MCF 10A (cell line): Measurements from ENCODE around the gene NOTCH4. TPM values are rescaled to one million over a fixed set of nuclear protein-coding genes. Genes with fewer than 3 reads are reported as not detected.

ENCODE experiments used
- BruUV-seq: library from RNA; stranded (reverse); fragments of 400-500 nt; replicated peaks from 2 replicates; lab custom pipeline; 2021; lab: Mats Ljungman, UMichigan
- CTCF ChIA-PET: fragments of 300-600 bp; sonication (Branson Sonifier 250); formaldehyde crosslinking; extraction: SDS; loops from one replicate; lab custom pipeline; 2021; ENCODE audit warnings: antibody characterized with exemption, inconsistent platforms; lab: Yijun Ruan, JAX
- POLR2A ChIA-PET: fragments of 300-600, 350-650 bp; sonication (Branson Sonifier 250); formaldehyde crosslinking; extraction: SDS; loops from one replicate; lab custom pipeline; 2020; ENCODE audit warnings: antibody characterized with exemption, inconsistent platforms; lab: Yijun Ruan, JAX
- DNase-seq: peaks from one replicate; pipeline ENCODE4 v3.0.0-alpha.2; 2018; ENCODE audit not compliant: unreplicated experiment
- H3K27ac Mint-ChIP-seq: one replicate; pipeline ENCODE4 v1.8.0; 2022; ENCODE audit warnings: mild to moderate bottlenecking, low read depth, mixed read lengths; ENCODE audit not compliant: unreplicated experiment
- H3K27me3 Mint-ChIP-seq: one replicate; pipeline ENCODE4 v1.8.0; 2022; ENCODE audit warnings: mixed read lengths; ENCODE audit not compliant: insufficient read depth, unreplicated experiment
- H3K36me3 Mint-ChIP-seq: one replicate; pipeline ENCODE4 v1.8.0; 2022; ENCODE audit warnings: mild to moderate bottlenecking, moderate library complexity, mixed read lengths; ENCODE audit not compliant: insufficient read depth, unreplicated experiment
- H3K4me1 Mint-ChIP-seq: one replicate; pipeline ENCODE4 v1.8.0; 2022; ENCODE audit warnings: mixed read lengths; ENCODE audit not compliant: insufficient read depth, unreplicated experiment
- H3K4me3 Mint-ChIP-seq: one replicate; pipeline ENCODE4 v1.8.0; 2022; ENCODE audit warnings: mild to moderate bottlenecking, moderate library complexity, mixed read lengths; ENCODE audit not compliant: unreplicated experiment
- H3K9me3 Mint-ChIP-seq: one replicate; pipeline ENCODE4 v1.8.0; 2022; ENCODE audit warnings: mixed read lengths; ENCODE audit not compliant: unreplicated experiment
- CTCF ChIP-seq: fragments of 200-600 bp; IDR thresholded peaks from one replicate; pipeline ENCODE4 v1.8.0; 2022; ENCODE audit warnings: antibody characterized with exemption, mild to moderate bottlenecking; ENCODE audit not compliant: unreplicated experiment
- intact Hi-C: fragments of 100-400 bp; cut with micrococcal nuclease; formaldehyde crosslinking; loops from 2 replicates; pipeline ENCODE4 v1.14.1; 2022
- total RNA-seq: library from RNA; stranded (reverse); gene quantifications from 2 replicates; pipeline ENCODE4 v1.2.3, GENCODE V29; 2022

The NOTCH4 gene
- total RNA-seq, 1 experiment from 2014 or later: not detected

- BruUV-seq: no TSS peak
- CTCF ChIA-PET: interaction anchor here (0.9 kb wide), 1 partner anchor 14 kb away, joined by 3 read pairs; no protein-coding TSS in a partner anchor
- intact Hi-C loops: no loop called here
- peaks cover 29% of the 10 kb centered on the region for H3K4me1 Mint-ChIP-seq
- POLR2A ChIA-PET: interaction anchor here (0.7 to 5.9 kb wide), 11 partner anchors 9 to 1098 kb away, joined by 3 to 112 read pairs (median 3); partner anchors contain the start of genes AGPAT1, ATF6B, BRD2 and FKBPL
- H3K27me3 Mint-ChIP-seq: no peaks in the 10 kb centered on the region
- peak overlapping the region; percentile 83 for H3K4me3 Mint-ChIP-seq
- peak overlapping the region; percentile 86 for H3K27ac Mint-ChIP-seq
- H3K9me3 Mint-ChIP-seq: no peaks in the 10 kb centered on the region
- H3K36me3 Mint-ChIP-seq: peaks cover 19% of the 10 kb centered on the region
- DNase-seq: no peak
- no peak for TF ChIP-seq CTCF
These were observed 32.8 kb downstream of the NOTCH4 start for GRCh38 chr6:32190911-32191677.

DNA sequence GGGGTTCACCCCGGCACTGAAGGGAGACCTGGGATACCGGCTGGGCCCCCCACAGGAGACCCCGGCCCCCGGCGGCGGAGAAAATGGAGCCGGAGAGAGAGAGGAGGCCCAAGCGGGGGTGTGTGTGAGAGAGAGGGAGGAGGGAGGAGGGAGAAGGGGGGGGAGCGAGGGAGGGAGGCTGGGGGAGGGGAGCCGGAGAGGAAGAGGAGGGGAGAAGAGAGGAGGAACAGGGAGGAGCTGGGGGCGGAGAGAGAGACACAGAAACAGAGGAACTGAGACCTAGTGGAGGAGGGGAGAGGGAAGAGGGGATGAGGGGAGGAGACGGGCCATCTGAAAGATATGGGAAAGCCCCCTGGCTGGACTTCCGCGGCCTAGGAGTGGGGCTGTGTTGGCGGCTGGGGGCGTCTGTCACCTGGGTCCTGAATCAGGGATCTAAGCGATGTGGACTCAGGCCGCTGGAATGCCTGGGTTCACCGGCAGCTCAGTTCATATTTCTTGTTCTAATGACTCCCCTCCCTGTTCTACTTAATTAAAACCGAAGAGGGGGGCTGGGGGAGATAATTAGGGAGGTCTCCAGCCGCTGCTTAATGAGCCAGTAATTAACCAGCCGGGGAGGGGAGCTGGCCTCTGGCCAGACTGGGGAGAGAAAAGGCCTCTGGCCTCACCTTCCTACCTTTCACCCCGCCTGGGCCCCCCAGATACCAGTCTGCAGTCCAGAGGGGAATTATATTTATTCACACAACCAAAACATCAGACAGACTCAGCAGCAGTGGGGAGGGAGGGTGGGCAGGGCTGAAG, 33.6 kb downstream of the NOTCH4 start, which contains the start of gene PBX2:
Gene PBX2 (minus strand): TSS at position 149 of the 798 bp plus-strand sequence. CDS start 287 bp downstream, outside the sequence.
- Mint-ChIP-seq H3K27ac (peak within 1 kb of the TSS; percentile 86), H3K4me3 (peak within 1 kb of the TSS; percentile 83), H3K36me3 (peaks cover 28% of the 10 kb centered on the region), H3K4me1 (peaks cover 33% of the 10 kb centered on the region), H3K9me3 (no peaks in the 10 kb centered on the region), H3K27me3 (no peaks in the 10 kb centered on the region)
- TF ChIP-seq CTCF: no peak
- POLR2A ChIA-PET: interaction anchor here (0.6 to 3.2 kb wide), 16 partner anchors 8 to 1200 kb away, joined by 3 to 78 read pairs (median 3); partner anchors contain the start of genes AGPAT1, ATF6B, BRD2 and FKBPL
- CTCF ChIA-PET: interaction anchor here (0.9 kb wide), 1 partner anchor 13 kb away, joined by 3 read pairs; no protein-coding TSS in a partner anchor
- intact Hi-C loops: no loop called here
- peak; percentile 92 for DNase-seq
- TSS peak; percentile 97 for BruUV-seq

GRCh38 chr6:32189742-32190053, 34.2 kb downstream of the NOTCH4 start:
- no peaks in the 10 kb centered on the region for H3K27me3 Mint-ChIP-seq
- H3K4me3 Mint-ChIP-seq: peak overlapping the region; percentile 83
- CTCF ChIA-PET: interaction anchor here (0.7 kb wide), 1 partner anchor 12 kb away, joined by 3 read pairs; no protein-coding TSS in a partner anchor
- intact Hi-C loops: no loop called here
- DNase-seq: no peak
- POLR2A ChIA-PET: interaction anchor here (0.6 to 3.2 kb wide), 8 partner anchors 12 to 1201 kb away, joined by 3 to 78 read pairs (median 3); partner anchors contain the start of genes AGPAT1, ATF6B, FKBPL and RNF5
- H3K36me3 Mint-ChIP-seq: peaks cover 33% of the 10 kb centered on the region
- no peaks in the 10 kb centered on the region for H3K9me3 Mint-ChIP-seq
- TF ChIP-seq CTCF: no peak
- peak overlapping the region; percentile 86 for H3K27ac Mint-ChIP-seq
- peaks cover 28% of the 10 kb centered on the region for H3K4me1 Mint-ChIP-seq
- no TSS peak for BruUV-seq
